B cell (primary cell): ENCODE data around the gene SP100.

Source experiments
- CTCF ChIP-seq: fragments of 200-600 bp; IDR thresholded peaks from one replicate; pipeline ENCODE4 v1.8.0; 2022; ENCODE audit warnings: antibody characterized with exemption, mild to moderate bottlenecking
- EZH2 ChIP-seq: IDR thresholded peaks from 2 replicates; pipeline ENCODE4 v1.6.1; 2012; ENCODE audit warnings: borderline replicate concordance, low read depth, mild to moderate bottlenecking, moderate library complexity, low read length; ENCODE audit not compliant: insufficient read depth, poor library complexity, severe bottlenecking

- TF ChIP-seq CTCF (no peak), EZH2 (no peak)
These were observed 8.0 kb downstream of the SP100 start for GRCh38 chr2:230423851-230424458.
